ENCODE data around the gene ATXN3L.

- TF ChIP-seq, protein P1, sequence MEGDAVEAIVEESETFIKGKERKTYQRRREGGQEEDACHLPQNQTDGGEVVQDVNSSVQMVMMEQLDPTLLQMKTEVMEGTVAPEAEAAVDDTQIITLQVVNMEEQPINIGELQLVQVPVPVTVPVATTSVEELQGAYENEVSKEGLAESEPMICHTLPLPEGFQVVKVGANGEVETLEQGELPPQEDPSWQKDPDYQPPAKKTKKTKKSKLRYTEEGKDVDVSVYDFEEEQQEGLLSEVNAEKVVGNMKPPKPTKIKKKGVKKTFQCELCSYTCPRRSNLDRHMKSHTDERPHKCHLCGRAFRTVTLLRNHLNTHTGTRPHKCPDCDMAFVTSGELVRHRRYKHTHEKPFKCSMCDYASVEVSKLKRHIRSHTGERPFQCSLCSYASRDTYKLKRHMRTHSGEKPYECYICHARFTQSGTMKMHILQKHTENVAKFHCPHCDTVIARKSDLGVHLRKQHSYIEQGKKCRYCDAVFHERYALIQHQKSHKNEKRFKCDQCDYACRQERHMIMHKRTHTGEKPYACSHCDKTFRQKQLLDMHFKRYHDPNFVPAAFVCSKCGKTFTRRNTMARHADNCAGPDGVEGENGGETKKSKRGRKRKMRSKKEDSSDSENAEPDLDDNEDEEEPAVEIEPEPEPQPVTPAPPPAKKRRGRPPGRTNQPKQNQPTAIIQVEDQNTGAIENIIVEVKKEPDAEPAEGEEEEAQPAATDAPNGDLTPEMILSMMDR (IDR thresholded peaks at IDR 0.05 in 4 of 5, conservative IDR thresholded peaks at IDR 0.05 in 1 of 5), result no peak
- TF ChIP-seq POLR2A (IDR thresholded peaks at IDR 0.05), result no peak
Measured at GRCh38 chrX:13268874-13269273, 51.0 kb downstream of the ATXN3L start.

Data from gastrocnemius medialis (tissue), 4 donors.